Gastroesophageal sphincter (tissue), 3 donors: Measurements from ENCODE around the gene TAT.

Experiments used
- POLR2A ChIP-seq, 2 donors: fragments of 450-650 bp; IDR thresholded peaks; one replicate each; pipeline ENCODE4 v1.6.1; 2017; ENCODE audit warnings: antibody characterized with exemption in 2 of 2, mild to moderate bottlenecking in 2 of 2, moderate library complexity in 1 of 2
- TF ChIP-seq, protein P1 (sequence below), 4 experiments: fragments of 200-600 bp in 2 of 4; fragments of 450-650 bp in 2 of 4; sonication (generic) in 1 of 4; IDR thresholded peaks; one replicate each; pipeline ENCODE4 v1.5.1; 2017 to 2019; ENCODE audit warnings: antibody characterized with exemption in 4 of 4, mild to moderate bottlenecking in 2 of 4, moderate library complexity in 2 of 4

DNA sequence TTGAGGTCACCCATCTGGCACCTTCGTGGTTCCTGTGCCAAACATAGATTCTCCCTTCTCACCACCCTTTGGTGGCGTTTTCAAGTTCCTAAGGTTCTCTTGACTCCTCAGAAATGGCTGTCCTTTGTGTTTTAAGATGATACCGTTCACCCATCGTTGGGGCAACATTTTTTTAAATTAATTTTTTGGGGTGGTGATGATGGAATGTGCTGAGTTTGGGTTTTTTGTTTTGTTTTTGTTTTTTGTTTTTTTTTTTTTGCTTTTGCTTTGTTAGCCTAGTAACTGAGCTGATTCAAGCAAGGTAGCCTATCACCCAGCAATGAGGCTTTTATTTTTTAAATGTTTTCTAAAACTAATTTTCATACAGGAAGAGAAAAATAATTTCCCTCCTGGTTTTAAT, 48.0 kb downstream of the TAT start:
- TF ChIP-seq, protein P1, sequence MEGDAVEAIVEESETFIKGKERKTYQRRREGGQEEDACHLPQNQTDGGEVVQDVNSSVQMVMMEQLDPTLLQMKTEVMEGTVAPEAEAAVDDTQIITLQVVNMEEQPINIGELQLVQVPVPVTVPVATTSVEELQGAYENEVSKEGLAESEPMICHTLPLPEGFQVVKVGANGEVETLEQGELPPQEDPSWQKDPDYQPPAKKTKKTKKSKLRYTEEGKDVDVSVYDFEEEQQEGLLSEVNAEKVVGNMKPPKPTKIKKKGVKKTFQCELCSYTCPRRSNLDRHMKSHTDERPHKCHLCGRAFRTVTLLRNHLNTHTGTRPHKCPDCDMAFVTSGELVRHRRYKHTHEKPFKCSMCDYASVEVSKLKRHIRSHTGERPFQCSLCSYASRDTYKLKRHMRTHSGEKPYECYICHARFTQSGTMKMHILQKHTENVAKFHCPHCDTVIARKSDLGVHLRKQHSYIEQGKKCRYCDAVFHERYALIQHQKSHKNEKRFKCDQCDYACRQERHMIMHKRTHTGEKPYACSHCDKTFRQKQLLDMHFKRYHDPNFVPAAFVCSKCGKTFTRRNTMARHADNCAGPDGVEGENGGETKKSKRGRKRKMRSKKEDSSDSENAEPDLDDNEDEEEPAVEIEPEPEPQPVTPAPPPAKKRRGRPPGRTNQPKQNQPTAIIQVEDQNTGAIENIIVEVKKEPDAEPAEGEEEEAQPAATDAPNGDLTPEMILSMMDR (IDR thresholded peaks at IDR 0.05), result no peak
- TF ChIP-seq POLR2A (IDR thresholded peaks at IDR 0.05), result no peak
